Measurements from ENCODE around the gene PAXIP1.

Gene PAXIP1

DNA sequence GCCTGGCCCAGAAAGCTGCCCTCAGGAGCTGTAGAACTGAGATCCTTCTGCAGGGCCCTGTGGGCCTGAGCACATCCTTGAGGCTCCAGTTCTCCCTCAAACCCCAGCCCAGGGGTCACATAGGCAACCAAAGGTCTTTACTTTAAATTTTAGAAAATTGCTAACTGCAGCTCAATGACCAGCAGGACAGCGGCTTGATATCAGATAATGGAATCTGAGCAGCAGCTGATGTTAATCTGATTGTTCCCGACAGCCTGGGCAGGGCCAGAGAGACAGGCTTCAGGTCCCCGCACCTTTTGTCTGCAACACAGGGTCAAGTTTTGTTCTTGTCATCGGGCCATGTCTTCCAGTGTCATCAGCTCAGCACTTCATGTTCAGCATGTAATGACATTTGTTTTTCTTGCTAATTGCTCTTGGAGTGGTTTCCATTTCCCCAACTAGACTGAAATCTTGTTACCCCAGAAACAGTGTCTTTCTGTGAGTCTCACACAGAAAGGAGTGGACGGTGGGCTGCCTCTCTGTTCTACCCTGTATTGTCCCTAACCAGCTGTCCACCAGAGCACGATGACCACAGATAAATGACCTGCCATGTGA is 91.0 kb downstream of the PAXIP1 start:
- DNase-seq = no peak

DNA sequence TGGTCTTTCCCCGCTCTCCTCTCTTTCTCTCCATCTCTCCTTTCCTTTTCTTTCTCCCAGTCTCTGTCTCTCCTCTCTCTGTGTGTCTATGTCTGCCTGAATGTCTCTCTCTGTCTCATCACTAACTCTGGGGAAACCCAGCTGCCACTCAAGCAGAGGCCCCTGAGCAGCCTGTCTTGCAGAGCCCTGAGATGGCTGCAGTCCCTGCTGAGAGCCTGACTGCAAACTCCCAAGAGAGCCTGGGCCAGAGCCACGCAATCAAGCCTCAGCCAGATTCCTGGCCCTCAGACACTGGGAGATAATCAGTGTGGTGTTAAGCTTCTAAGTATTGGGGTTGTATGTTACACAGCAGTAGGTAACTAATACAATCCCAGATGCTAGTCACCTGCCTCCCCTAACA is 91.5 kb downstream of the PAXIP1 start:
- DNase-seq = no peak

DNA sequence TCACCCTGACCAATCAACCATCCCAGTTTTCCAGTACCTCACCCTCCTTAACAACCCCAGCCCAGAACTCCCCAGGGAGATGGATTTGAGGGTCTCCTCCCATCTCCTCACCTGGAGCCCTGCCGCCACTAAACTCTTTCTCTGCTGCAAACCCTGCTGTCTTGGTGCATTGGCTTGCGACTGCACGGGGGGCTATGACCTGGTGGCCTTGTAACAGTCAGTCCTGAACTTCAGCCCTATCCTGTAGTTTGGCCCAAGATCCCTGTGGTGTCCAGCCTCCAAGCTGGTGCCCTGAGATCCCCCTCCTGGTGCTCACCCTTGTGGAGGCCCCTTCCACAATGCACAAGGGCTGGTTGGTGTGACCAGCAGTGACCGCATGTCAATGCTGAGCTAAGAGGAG is 91.9 kb downstream of the PAXIP1 start:
- DNase-seq = no peak

DNA sequence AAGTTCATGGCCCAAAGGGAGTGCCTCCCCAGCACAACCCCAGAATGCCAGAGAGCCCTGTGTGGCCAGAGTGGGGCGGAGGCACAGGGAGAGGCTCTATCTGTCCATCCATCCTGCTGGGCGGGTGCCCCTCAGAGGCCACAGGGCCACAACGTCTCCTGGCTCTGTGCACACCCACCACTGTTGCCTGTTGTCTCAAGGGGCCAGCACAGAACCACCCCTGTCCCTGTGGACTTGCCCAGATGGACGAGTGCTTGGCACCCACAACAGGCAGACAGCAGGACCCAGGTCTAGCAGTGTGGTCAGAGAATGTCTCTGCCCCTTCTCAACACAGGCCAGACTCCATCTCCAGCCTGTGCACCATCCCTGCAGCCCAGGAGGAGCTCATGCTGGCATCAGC is 92.8 kb downstream of the PAXIP1 start:
- DNase-seq = no peak

DNA sequence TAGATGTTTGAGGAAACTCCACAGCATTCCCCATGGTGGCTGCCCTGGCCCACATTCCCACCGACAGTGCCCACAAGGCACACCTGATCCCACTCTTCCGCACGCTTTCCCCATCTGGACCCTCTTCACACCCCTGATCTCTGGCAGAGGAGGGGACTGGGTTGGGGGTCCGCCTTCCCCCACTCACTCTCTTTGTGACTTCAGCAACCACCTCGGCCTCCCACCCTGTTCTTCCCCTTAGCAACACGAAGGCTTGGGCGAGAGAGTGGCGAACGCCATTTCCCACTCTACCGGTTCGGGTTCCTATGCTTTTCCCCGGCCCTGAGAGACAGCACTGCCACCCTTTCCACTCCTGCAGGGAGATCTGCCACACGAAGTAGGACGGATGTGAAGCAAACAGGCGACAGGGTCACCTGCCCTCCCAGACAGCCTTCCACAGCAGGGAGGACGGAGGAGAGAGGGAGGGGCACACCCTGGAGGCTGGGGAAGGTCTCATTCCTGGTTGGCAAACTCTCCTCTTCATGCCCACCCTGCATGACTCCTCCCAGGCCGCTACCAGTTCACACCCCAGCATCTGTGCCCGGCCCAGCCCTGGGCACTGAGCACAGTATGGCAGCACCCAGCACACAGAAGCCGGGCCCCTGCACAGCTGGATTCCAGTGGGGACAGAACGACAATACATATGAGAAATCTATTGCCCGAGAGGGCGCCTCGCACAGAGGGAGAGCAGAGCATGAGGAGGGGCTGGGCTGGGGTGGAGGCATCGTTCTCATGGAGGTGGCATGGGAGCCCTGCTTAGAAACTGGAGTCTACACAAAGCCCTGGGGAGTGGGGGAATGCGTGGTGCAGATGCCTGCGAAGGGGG is 93.5 kb downstream of the PAXIP1 start:
- DNase-seq = no peak

DNA sequence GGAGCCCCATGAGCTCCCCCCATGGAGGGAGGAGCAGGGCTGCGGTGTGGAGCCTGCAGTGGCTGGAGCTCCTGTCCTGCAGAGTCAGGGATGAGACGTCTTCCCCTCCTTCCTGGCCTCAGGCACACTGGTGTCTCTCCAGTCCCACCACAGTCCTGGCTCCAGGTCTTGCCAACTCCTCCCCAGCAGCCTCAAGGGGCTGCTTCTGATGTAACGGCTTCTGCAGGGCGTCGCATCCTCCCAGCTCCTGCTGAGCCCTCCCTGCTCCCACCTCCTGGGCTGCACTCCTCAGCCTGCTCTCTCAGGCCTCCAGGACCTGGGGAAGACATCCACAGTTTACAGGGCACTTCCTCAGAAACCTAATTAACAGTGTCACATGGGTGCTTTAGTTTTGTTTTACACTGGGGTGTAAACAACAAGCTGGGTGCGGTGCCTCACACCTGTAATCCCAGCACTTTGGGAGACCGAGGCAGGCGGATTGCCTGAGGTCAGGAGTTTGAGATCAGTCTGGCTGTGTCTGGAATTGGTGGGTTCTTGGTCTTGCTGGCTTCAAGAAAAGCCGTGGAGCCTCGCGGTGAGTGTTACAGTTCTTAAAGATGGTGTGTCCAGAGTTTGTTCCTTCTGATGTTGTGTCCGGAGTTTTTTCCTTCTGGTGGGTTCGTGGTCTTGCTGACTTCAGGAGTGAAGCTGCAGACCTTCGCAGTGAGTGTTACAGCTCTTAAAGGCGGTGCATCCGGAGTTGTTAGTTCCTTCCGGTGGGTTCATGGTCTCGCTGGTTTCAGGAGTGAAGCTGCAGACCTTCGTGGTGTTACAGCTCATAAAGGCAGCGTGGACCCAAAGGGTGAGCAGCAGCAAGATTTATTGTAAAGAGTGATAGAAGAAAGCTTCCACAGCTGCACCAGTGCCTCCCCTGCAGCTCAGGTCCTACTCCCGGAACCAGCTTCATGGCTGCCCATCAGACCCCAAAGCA is 95.0 kb downstream of the PAXIP1 start:
- DNase-seq = no peak

DNA sequence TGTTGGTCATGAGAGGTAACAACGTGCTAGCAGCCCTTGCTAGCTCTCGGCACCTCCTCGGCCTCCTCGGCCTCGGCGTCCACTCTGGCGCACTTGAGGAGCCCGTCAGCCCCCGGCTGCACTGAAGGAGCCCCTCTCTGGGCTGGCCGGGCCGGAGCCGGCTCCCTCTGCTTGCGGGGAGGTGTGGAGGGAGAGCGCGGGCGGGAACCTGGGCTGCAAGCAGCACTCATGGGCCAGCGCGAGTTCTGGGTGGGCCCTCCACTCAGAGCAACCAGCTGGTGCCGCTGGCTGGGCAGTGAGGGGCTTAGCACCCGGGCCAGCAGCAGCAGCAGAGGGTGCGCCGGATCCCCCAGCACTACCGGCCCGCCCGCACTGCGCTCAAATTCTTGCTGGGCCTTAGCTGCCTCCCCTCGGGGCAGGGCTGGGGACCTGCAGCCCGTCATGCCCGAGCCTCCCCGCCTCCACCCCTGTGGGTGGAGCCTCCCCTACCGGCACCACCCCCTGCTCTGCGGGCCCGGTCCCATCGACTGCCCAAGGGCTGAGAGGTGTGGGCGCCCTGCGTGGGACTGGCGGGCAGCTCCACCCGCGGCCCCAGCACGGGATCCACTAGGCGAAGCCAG is 96.1 kb downstream of the PAXIP1 start:
- no peak for DNase-seq

DNA sequence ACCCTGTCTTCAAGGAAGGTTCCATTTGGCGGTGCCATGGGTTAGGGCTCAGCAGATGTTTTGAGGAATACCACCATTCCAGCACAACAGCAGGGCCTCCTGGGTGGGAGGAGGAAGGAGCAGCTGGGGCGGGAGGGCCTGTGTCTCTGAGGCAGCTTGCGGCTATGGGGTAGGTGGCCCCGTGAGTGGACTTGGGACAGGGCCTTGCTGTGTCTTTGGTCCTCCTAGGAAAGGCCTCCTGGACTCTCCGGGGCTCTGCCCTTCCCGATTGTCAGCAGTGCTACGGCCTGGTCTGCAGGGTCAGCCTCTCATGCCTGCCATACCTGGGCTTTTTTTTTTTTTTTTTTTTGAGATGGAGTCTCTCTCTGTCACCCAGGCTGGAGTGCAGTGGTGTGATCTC is 96.7 kb downstream of the PAXIP1 start:
- DNase-seq = no peak

DNA sequence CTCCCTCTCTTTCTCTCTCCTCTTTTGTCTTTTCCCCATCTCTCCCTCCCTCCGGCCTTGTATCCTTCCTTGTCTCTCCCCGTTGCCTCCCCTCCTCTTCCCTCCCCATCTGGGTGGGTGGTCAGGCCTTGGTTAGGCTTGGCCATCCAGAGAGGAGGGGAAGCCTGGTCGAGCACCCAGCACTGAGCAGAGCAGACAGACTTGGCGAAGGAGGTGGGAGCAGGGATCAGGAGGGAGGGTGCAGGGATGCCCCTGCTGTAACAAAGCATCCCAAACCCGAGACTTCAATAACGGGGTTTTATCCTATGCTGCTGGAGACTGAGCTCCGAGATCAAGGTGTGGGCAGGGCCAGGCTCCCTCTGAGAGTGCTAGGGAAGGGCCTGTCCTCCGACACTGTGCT is 97.3 kb downstream of the PAXIP1 start:
- DNase-seq = no peak

DNA sequence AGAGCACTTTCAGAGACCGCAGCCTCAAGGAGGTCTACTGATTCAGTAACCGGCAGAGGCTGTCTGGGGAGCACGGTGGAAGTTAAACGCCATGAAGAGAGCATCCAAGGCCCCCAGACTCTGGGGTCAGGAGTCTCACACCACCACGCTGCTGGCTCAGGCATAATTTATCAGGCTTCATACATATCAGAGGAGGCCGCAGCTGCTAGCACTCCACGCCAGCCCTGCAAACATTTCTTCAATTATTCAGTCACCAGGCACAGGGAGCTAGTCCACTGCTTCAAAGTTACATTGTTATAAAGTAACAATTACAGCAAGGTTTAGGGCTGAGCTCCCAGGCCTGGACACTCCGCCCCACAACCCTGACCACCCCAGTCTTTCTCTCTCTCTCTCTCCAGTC is 97.8 kb downstream of the PAXIP1 start:
- no peak for DNase-seq

DNA sequence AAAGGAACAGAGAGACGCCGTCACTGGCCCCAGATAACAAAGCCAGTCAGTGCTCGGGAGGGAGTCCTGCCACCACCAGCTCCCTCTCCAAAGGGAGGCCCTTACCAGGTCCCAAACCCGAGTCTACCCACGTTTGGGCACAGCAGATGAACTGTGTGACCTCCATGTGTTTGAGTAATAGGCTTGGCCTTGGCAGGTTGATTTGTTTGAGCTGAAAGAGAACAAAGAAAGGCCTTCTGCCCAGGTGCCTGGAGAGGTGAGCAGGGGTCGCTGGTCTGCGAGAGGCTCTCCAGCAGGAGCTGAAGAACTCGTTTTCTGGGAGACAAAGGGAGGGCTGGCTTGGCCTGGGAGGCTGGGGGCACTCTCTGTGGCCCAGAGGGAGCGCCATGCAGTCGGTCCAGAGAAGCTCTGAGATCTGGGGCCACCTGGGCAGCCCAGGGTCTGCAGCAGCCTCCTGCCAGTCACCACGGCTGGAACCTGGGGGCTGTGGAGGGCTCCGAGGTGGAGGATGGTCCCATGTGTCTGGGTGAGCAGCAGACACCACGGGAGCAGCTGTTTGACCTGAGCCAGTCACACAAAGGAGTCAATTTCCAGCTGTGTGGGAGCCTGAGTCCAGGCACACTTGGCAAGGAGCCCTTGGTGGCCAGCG is 99.7 kb downstream of the PAXIP1 start:
- no peak for DNase-seq

DNA sequence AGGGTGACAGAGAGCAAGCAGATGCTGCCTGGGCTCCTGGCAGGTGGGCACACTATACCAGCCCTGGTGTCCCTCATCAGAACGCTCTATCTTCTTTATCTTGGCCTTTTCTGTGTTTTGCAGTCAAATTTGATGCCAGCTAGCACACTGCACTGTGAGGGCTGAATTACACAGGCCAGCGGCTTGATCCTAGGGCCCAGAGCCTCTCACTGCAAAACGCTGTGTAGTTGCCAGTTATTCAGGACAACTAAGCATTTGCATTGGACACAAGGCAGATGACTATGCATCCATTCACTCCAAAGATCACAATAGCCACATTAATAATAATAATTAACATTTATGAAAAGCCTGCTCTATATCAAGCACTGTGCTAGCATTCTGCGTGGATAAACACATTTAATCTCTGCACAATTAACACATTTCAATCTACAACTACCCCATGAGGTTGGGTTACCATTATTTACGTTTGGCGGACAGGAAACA is 100.3 kb downstream of the PAXIP1 start:
- no peak for DNase-seq

DNA sequence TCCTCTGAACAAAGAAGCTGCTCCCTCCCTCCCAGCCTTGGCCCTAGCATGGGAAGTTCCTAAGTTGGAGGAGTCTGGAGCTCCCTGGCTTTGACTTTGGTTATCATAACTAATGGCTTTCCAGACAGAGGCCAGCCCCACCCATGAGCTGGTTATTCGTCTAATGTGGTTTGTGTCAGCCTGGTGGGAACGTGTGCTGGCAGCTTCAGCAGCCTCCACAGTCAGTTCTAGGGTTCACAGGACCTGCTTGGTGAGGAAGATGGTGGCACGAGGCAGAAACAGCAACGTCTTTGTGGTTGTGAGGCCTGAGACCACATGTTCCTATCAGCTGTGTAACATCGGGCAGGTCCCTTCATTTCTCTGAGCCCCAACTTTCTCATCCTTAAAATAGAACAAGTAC is 103.1 kb downstream of the PAXIP1 start:
- DNase-seq = no peak

DNA sequence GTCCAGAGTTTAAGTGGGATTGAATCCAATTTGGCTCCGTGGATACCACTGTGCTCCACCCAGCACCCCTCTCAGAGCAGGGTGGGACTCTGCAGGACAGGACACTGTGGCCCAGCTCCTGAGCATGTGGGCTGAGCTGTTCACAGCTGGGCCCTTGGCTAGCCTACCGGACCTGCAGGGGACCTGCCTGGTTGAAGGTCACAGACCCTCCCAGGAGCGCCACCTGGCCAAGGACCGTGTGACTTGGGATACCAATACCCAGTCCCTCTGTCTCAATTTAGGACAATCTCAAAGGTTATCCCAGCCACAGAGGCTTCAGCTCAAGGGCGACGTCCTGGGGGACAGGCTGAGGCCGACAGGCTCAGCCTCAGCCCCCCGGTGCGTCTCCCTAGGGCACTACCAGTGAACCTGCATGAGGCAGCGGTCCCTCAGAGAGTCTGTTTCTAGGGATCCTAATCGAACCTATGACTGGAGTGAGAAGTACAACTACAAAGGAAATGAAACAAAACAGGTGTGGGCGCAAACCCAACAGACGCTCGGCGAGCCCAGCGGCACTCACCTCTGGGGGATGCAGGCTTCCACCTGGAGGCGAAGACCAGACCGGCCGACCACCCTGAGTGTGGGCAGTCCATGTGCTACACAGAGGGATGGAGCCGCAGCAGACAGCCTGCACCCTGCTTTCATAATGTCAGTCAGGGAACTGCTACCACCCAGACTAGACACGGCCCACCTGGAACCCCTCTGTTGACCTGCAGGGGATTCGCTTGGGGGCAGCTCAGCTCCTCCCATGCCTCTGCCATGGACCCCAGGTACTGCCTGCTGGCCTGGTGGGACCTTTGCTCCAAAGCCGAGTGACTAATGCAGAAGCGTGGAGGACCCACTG is 103.7 kb downstream of the PAXIP1 start:
- no peak for DNase-seq

DNA sequence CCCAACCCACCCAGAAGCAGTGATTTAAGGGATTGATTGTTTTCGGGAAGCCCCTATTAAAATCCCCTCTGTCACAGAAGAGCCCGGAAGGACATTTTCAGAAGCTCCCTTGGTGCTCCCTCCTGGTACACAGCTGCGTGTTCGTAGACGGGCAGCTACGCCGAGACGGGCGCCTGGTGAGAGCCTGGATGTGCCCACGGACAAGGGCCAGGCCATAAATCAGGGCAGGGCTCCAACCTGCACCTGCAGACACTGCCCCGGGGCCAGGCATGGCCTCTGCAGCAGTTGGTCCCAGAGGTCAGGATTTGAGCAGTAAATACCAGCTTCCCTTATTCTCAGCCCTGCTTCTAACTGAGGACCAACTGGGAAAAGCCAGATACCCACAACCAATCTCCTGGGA is 106.8 kb downstream of the PAXIP1 start:
- DNase-seq = no peak
